Measurements from ENCODE around the gene BHLHA15. TPM values are rescaled to one million over a fixed set of nuclear protein-coding genes. Genes with fewer than 3 reads are reported as not detected.

BHLHA15 gene
- total and polyA plus RNA-seq, 2 donors (not counting 1 experiment from before 2014, with no cell fraction given): 0.33 TPM; not detected in 1

DNA sequence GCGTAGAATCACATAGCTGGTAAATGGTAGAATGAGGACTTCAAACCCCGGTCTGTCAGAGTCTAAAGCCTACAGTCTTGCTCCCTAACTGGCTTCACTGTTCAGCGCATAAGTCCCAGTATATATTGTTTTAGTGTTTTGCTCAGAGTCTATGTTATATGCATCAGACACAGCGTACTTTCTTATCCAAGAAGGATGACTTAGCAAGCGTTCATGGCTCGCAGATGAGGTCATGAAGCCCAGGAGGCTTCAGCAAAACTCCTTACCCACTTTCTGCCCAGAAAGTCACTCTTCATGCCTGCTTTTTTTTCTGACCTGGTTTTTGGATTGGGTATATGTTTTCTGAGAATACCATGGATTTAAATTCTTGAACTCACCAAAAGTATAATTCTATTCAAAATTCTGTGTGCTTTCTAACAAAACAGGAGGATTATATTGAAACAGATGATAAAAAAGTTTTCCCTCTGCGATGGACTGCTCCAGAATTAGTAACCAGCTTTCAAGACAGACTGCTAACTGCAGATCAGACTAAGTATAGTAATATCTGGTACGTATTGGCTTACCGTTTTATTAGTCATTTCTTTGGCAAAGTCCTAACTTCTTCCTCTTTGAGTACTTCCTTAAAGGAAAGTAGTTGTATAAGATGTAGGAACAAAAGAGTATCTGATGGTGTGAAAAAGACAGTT, 24.6 kb upstream of the BHLHA15 start:
- peak; percentile 51 to 87 for DNase-seq (ENCODE audit: low read depth in 2 of 2)
- Histone ChIP-seq H3K9ac (ENCODE audit: insufficient read depth, low read length) (no peak overlapping the region), H3K27me3 (ENCODE audit: control insufficient read depth, insufficient read depth, low read length) (no peaks in the 10 kb centered on the region), H3K4me1 (ENCODE audit: control insufficient read depth, extremely low read depth, insufficient read depth, low read length) (no peaks in the 10 kb centered on the region), H2AFZ (ENCODE audit: low read length) (no peak overlapping the region), H3K79me2 (ENCODE audit: control insufficient read depth, insufficient read depth, low read length) (no peaks in the 10 kb centered on the region), H3K27ac (ENCODE audit: insufficient read depth, low read length) (no peak overlapping the region), H3K4me2 (ENCODE audit: extremely low read depth, insufficient read depth, low read length) (no peak overlapping the region), H3K4me3 (replicated peaks in 1 of 4; ENCODE audit: control extremely low read depth in 1 of 4, insufficient read depth in 1 of 4, low read depth in 3 of 4, low read length in 4 of 4) (no peak overlapping the region), H3K36me3 (ENCODE audit: control insufficient read depth, insufficient read depth, low read length) (peaks cover under 1% of the 10 kb centered on the region), H3K9me3 (ENCODE audit: control insufficient read depth, insufficient read depth, low read depth, low read length) (no peaks in the 10 kb centered on the region), H4K20me1 (ENCODE audit: control insufficient read depth, extremely low read depth, insufficient read depth, low read length) (no peaks in the 10 kb centered on the region)
- TF ChIP-seq CTCF (conservative IDR thresholded peaks at IDR 0.05 in 1 of 2, IDR thresholded peaks at IDR 0.05 in 1 of 2; ENCODE audit: low read depth in 1 of 2, low read length in 2 of 2): no peak
- TF ChIP-seq EZH2 (IDR thresholded peaks at IDR 0.05; ENCODE audit: low read length, missing control alignments): no peak

GRCh38 chr7:98187138-98187502, 24.1 kb upstream of the BHLHA15 start:
- no peaks in the 10 kb centered on the region for H4K20me1 ChIP-seq (ENCODE audit: control insufficient read depth, extremely low read depth, insufficient read depth, low read length)
- H2AFZ ChIP-seq (ENCODE audit: low read length): no peak overlapping the region
- no peaks in the 10 kb centered on the region for H3K79me2 ChIP-seq (ENCODE audit: control insufficient read depth, insufficient read depth, low read length)
- no peak for TF ChIP-seq EZH2 (IDR thresholded peaks at IDR 0.05; ENCODE audit: low read length, missing control alignments)
- TF ChIP-seq CTCF (conservative IDR thresholded peaks at IDR 0.05 in 1 of 2, IDR thresholded peaks at IDR 0.05 in 1 of 2; ENCODE audit: low read depth in 1 of 2, low read length in 2 of 2): no peak
- H3K4me1 ChIP-seq (ENCODE audit: control insufficient read depth, extremely low read depth, insufficient read depth, low read length): no peaks in the 10 kb centered on the region
- H3K27me3 ChIP-seq (ENCODE audit: control insufficient read depth, insufficient read depth, low read length): no peaks in the 10 kb centered on the region
- peaks cover 4% of the 10 kb centered on the region for H3K36me3 ChIP-seq (ENCODE audit: control insufficient read depth, insufficient read depth, low read length)
- no peak overlapping the region for H3K4me3 ChIP-seq (replicated peaks in 1 of 4; ENCODE audit: control extremely low read depth in 1 of 4, insufficient read depth in 1 of 4, low read depth in 3 of 4, low read length in 4 of 4)
- DNase-seq (ENCODE audit: low read depth in 2 of 2): no peak
- H3K27ac ChIP-seq (ENCODE audit: insufficient read depth, low read length): no peak overlapping the region
- no peaks in the 10 kb centered on the region for H3K9me3 ChIP-seq (ENCODE audit: control insufficient read depth, insufficient read depth, low read depth, low read length)
- H3K4me2 ChIP-seq (ENCODE audit: extremely low read depth, insufficient read depth, low read length): no peak overlapping the region
- no peak overlapping the region for H3K9ac ChIP-seq (ENCODE audit: insufficient read depth, low read length)

DNA sequence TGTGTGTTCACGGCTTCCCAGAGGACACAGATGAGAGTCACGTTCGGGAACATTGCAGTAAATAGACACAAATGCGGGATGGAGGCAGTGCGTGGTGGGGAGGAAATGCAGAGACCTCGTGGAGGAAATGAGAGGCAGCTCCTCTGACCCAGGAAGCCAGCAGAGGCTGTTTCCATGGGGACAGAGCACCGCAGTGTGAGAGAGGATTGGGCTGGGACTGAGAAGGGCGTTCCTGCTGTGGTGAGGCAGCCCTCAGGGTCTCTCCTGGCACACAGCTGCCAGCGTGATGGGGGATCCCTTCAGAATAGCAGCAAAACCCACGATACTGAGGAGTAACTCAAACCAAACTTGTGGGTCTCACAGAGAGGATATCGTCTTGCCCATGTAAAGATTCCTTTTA, 21.7 kb upstream of the BHLHA15 start:
- Histone ChIP-seq H3K27ac (ENCODE audit: insufficient read depth, low read length) (no peak overlapping the region), H2AFZ (ENCODE audit: low read length) (no peak overlapping the region), H3K36me3 (ENCODE audit: control insufficient read depth, insufficient read depth, low read length) (peaks cover 4% of the 10 kb centered on the region), H3K4me1 (ENCODE audit: control insufficient read depth, extremely low read depth, insufficient read depth, low read length) (no peaks in the 10 kb centered on the region), H3K27me3 (ENCODE audit: control insufficient read depth, insufficient read depth, low read length) (no peaks in the 10 kb centered on the region), H3K9me3 (ENCODE audit: control insufficient read depth, insufficient read depth, low read depth, low read length) (no peaks in the 10 kb centered on the region), H3K9ac (ENCODE audit: insufficient read depth, low read length) (no peak overlapping the region), H3K4me2 (ENCODE audit: extremely low read depth, insufficient read depth, low read length) (no peak overlapping the region), H4K20me1 (ENCODE audit: control insufficient read depth, extremely low read depth, insufficient read depth, low read length) (no peaks in the 10 kb centered on the region), H3K4me3 (replicated peaks in 1 of 4; ENCODE audit: control extremely low read depth in 1 of 4, insufficient read depth in 1 of 4, low read depth in 3 of 4, low read length in 4 of 4) (no peak overlapping the region), H3K79me2 (ENCODE audit: control insufficient read depth, insufficient read depth, low read length) (no peaks in the 10 kb centered on the region)
- TF ChIP-seq CTCF (conservative IDR thresholded peaks at IDR 0.05 in 1 of 2, IDR thresholded peaks at IDR 0.05 in 1 of 2; ENCODE audit: low read depth in 1 of 2, low read length in 2 of 2): no peak
- TF ChIP-seq EZH2 (IDR thresholded peaks at IDR 0.05; ENCODE audit: low read length, missing control alignments): no peak
- no peak for DNase-seq (ENCODE audit: low read depth in 2 of 2)
